ENCODE measurements around the gene TP53I13.

The TP53I13 gene

DNA sequence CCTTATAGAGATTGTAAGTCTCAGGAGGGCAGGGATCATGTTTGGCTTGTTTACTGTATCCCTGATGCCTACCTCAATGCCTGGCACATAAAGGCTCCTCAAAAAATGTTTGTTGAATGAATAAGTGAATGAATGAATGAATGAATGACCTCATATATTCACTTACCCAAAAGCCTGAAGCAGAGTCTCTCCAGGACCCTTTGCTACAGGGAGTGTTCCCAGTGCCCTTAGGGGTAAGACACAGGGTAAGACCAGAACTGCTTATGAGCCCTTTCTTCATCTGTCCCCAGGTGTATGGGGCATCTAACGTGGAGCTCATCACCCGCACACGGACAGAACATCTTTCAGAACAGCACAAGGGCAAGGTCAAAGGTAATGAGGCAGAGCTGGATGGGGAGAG, 41.9 kb downstream of the TP53I13 start:
- no CpG with 5 or more reads among the region's 3 CpGs for WGBS, 2 donors (ENCODE audit: extremely low coverage in 2 of 2, insufficient read length in 2 of 2, insufficient replicate concordance in 1 of 2)
- no peak overlapping the region for H2BK120ac ChIP-seq (ENCODE audit: low read depth, low read length)
- no peak overlapping the region for H2AK5ac ChIP-seq (ENCODE audit: low read depth, low read length)
- peaks cover 6 to 51% of the 10 kb centered on the region in 2 donors for H3K36me3 ChIP-seq (replicated peaks in 1 of 2; ENCODE audit: control insufficient read depth in 2 of 2, insufficient read depth in 2 of 2, low read length in 2 of 2)
- H3K27me3 ChIP-seq (ENCODE audit: control insufficient read depth in 3 of 3, insufficient read depth in 3 of 3, low read depth in 1 of 3, low read length in 3 of 3), result peaks cover 0 to 1% (median 0%) of the 10 kb centered on the region in 3 experiments
- no peak overlapping the region for H2BK15ac ChIP-seq (ENCODE audit: low read length)
- H2AFZ ChIP-seq (ENCODE audit: low read length), result no peak overlapping the region
- no peak overlapping the region for H3K23ac ChIP-seq (ENCODE audit: low read depth, low read length, poor library complexity)
- H3K4me2 ChIP-seq (ENCODE audit: insufficient read depth, low read length, poor library complexity, severe bottlenecking), result no peak overlapping the region
- H3K4ac ChIP-seq (ENCODE audit: low read length), result no peak overlapping the region
- peaks cover 3 to 4% of the 10 kb centered on the region in 2 donors for H3K9me3 ChIP-seq (replicated peaks in 1 of 2; ENCODE audit: control insufficient read depth in 2 of 2, insufficient read depth in 1 of 2, low read depth in 1 of 2, low read length in 2 of 2)
- H3K18ac ChIP-seq (ENCODE audit: low read length), result no peak overlapping the region
- no peak overlapping the region for H3K14ac ChIP-seq (ENCODE audit: low read length)
- H4K91ac ChIP-seq (ENCODE audit: low read depth, low read length, poor library complexity), result no peak overlapping the region
- no peak for DNase-seq (ENCODE audit: low spot score)
- peaks cover 4% of the 10 kb centered on the region for H3K79me1 ChIP-seq (ENCODE audit: low read depth, low read length)
- H3K4me1 ChIP-seq (ENCODE audit: control insufficient read depth in 2 of 2, insufficient read depth in 1 of 2, low read depth in 1 of 2, low read length in 2 of 2), result peaks cover 0 to 17% of the 10 kb centered on the region in 2 donors
- no peak overlapping the region for H3K4me3 ChIP-seq (ENCODE audit: low read length in 2 of 2)
- H2BK12ac ChIP-seq (ENCODE audit: low read length), result no peak overlapping the region
- no peak overlapping the region for H3K27ac ChIP-seq (replicated peaks; ENCODE audit: low read length)
- no peak overlapping the region for H2BK5ac ChIP-seq (ENCODE audit: low read length)
- no peak overlapping the region for H4K8ac ChIP-seq (ENCODE audit: low read depth, low read length)
- no peak overlapping the region for H3K9ac ChIP-seq (ENCODE audit: low read depth, low read length, poor library complexity)

DNA sequence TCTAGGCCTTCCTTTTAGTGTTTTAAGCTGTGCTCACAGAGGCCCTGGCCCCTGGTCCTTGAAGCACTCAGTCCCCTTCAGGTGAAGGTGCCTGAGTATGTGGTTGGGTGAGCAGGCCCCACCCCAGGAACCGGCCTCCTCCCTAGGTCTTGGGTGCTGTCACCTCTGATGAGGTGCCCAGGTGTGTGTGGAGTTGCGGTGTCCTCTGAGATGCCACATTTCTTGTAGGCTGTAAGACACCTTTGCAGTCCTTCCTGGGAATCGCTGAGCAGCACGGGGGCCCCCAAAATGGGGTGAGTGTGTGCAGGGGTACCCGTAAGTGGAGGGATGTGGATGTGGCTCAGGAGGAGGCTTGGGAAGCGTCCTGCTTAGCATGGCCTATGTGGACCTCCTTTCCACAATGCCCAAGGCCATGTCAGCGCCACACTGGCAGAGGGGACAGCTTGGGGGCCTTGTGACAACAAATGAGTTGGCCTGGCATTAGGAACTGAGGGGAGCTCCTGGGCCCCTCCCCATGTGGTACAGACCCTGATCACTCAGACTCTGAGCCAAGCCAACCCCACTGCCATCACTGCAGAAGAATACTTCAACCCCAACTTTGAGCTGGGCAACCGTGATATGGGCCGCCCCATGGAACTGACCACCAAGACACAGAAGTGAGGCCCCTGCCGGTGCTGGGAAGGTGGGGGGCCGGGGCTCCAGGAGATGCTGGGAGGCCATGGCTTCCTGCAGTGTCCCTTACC, 43.0 kb downstream of the TP53I13 start:
- H3K18ac ChIP-seq (ENCODE audit: low read length), result no peak overlapping the region
- no peak overlapping the region for H2BK120ac ChIP-seq (ENCODE audit: low read depth, low read length)

DNA sequence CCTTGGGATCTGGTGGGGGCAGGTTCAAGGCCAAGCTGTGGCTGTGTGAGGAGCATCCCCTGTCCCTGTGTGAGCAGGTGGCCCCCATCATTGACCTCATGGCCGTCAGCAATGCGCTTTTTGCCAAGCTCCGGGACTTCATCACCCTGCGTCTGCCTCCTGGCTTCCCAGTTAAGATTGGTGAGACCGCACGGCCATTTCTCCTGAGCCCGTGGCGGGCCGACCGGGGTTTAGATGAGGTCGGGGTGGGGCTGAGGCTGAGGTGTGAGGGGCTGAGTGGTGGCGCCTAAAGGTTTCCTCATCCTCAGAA, 43.5 kb downstream of the TP53I13 start:
- no peak overlapping the region for H3K4me3 ChIP-seq (ENCODE audit: low read length in 2 of 2)
- H2AK5ac ChIP-seq (ENCODE audit: low read depth, low read length), result peak overlapping the region; percentile 34
- H3K23ac ChIP-seq (ENCODE audit: low read depth, low read length, poor library complexity), result peak overlapping the region; percentile 76
- H3K27ac ChIP-seq (replicated peaks; ENCODE audit: low read length), result no peak overlapping the region
- no peak overlapping the region for H2BK120ac ChIP-seq (ENCODE audit: low read depth, low read length)
- no peak overlapping the region for H3K9ac ChIP-seq (ENCODE audit: low read depth, low read length, poor library complexity)
- H2BK5ac ChIP-seq (ENCODE audit: low read length), result no peak overlapping the region
- no peak overlapping the region for H3K4ac ChIP-seq (ENCODE audit: low read length)
- no peak overlapping the region for H4K91ac ChIP-seq (ENCODE audit: low read depth, low read length, poor library complexity)
- no peak overlapping the region for H4K8ac ChIP-seq (ENCODE audit: low read depth, low read length)
- peaks cover 6 to 51% of the 10 kb centered on the region in 2 donors for H3K36me3 ChIP-seq (replicated peaks in 1 of 2; ENCODE audit: control insufficient read depth in 2 of 2, insufficient read depth in 2 of 2, low read length in 2 of 2)
- no peak for DNase-seq (ENCODE audit: low spot score)
- no peak overlapping the region for H3K4me2 ChIP-seq (ENCODE audit: insufficient read depth, low read length, poor library complexity, severe bottlenecking)
- peaks cover 0 to 23% of the 10 kb centered on the region in 2 donors for H3K4me1 ChIP-seq (ENCODE audit: control insufficient read depth in 2 of 2, insufficient read depth in 1 of 2, low read depth in 1 of 2, low read length in 2 of 2)
- WGBS, 2 donors (ENCODE audit: extremely low coverage in 2 of 2, insufficient read length in 2 of 2, insufficient replicate concordance in 1 of 2), result no CpG with 5 or more reads among the region's 12 CpGs
- no peak overlapping the region for H2AFZ ChIP-seq (ENCODE audit: low read length)
- H2BK12ac ChIP-seq (ENCODE audit: low read length), result no peak overlapping the region
- H3K18ac ChIP-seq (ENCODE audit: low read length), result no peak overlapping the region
- H3K9me3 ChIP-seq (replicated peaks in 1 of 2; ENCODE audit: control insufficient read depth in 2 of 2, insufficient read depth in 1 of 2, low read depth in 1 of 2, low read length in 2 of 2), result peaks cover 3 to 10% of the 10 kb centered on the region in 2 donors
- no peak overlapping the region for H3K14ac ChIP-seq (ENCODE audit: low read length)
- H2BK15ac ChIP-seq (ENCODE audit: low read length), result no peak overlapping the region
- H3K79me1 ChIP-seq (ENCODE audit: low read depth, low read length), result peaks cover 4% of the 10 kb centered on the region
- peaks cover under 1 to 16% (median 9%) of the 10 kb centered on the region in 3 experiments for H3K27me3 ChIP-seq (ENCODE audit: control insufficient read depth in 3 of 3, insufficient read depth in 3 of 3, low read depth in 1 of 3, low read length in 3 of 3)

More for the DNA sequence above, 43.0 kb downstream of the TP53I13 start:
- no peak overlapping the region for H3K14ac ChIP-seq (ENCODE audit: low read length)
- H2AK5ac ChIP-seq (ENCODE audit: low read depth, low read length), result peak overlapping the region; percentile 18
- WGBS, 2 donors (ENCODE audit: extremely low coverage in 2 of 2, insufficient read length in 2 of 2, insufficient replicate concordance in 1 of 2), result no CpG with 5 or more reads among the region's 11 CpGs
- H3K27me3 ChIP-seq (ENCODE audit: control insufficient read depth in 3 of 3, insufficient read depth in 3 of 3, low read depth in 1 of 3, low read length in 3 of 3), result peaks cover 0 to 11% (median 5%) of the 10 kb centered on the region in 3 experiments
- H3K4me2 ChIP-seq (ENCODE audit: insufficient read depth, low read length, poor library complexity, severe bottlenecking), result no peak overlapping the region
- H2BK15ac ChIP-seq (ENCODE audit: low read length), result no peak overlapping the region
- no peak overlapping the region for H2BK5ac ChIP-seq (ENCODE audit: low read length)
- no peak overlapping the region for H3K27ac ChIP-seq (replicated peaks; ENCODE audit: low read length)
- H3K4me1 ChIP-seq (ENCODE audit: control insufficient read depth in 2 of 2, insufficient read depth in 1 of 2, low read depth in 1 of 2, low read length in 2 of 2), result peaks cover 0 to 20% of the 10 kb centered on the region in 2 donors
- no peak overlapping the region for H2AFZ ChIP-seq (ENCODE audit: low read length)
- no peak overlapping the region for H4K8ac ChIP-seq (ENCODE audit: low read depth, low read length)
- H3K4ac ChIP-seq (ENCODE audit: low read length), result no peak overlapping the region
- H4K91ac ChIP-seq (ENCODE audit: low read depth, low read length, poor library complexity), result no peak overlapping the region
- H3K23ac ChIP-seq (ENCODE audit: low read depth, low read length, poor library complexity), result peak overlapping the region; percentile 76
- H3K4me3 ChIP-seq (ENCODE audit: low read length in 2 of 2), result no peak overlapping the region
- peak overlapping the region; percentile 1 for H3K9ac ChIP-seq (ENCODE audit: low read depth, low read length, poor library complexity)
- DNase-seq (ENCODE audit: low spot score), result no peak
- no peak overlapping the region for H2BK12ac ChIP-seq (ENCODE audit: low read length)
- peaks cover 4% of the 10 kb centered on the region for H3K79me1 ChIP-seq (ENCODE audit: low read depth, low read length)
- peaks cover 6 to 51% of the 10 kb centered on the region in 2 donors for H3K36me3 ChIP-seq (replicated peaks in 1 of 2; ENCODE audit: control insufficient read depth in 2 of 2, insufficient read depth in 2 of 2, low read length in 2 of 2)
- peaks cover 3 to 10% of the 10 kb centered on the region in 2 donors for H3K9me3 ChIP-seq (replicated peaks in 1 of 2; ENCODE audit: control insufficient read depth in 2 of 2, insufficient read depth in 1 of 2, low read depth in 1 of 2, low read length in 2 of 2)

DNA sequence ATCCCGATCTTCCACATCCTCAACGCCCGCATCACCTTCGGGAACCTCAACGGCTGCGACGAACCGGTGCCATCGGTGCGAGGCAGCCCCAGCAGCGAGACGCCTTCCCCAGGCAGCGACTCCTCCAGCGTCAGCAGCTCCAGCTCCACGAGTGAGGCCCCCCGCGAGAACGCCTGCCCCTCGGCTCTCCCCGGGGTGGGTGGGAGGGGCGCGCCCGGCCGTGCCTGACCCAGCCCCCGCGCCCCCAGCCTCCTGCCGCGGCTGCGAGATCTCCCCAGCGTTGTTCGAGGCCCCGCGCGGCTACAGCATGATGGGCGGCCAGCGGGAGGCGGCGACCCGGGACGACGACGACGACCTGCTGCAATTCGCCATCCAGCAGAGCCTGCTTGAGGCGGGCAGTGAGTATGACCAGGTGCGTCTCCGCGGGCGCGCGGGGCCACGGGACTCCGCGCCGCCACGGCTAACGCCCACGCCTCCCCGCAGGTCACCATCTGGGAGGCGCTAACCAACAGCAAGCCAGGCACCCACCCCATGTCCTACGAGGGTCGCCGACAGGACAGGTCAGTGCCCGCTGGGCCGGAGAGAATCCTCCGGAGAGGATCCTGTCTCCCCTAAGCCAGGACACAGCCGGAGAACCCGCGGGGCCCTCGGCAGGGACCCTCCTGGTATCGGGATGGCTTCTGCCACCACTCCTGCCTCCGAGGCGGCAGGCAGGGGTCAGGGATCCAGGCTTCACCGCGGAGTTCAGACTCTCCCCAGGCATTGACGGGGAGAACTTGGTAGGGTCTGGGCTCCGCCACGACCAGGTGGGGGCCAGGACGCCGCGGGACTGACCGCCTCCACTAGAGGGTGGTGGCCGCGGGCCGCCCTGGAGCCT, 44.1 kb downstream of the TP53I13 start:
- no peak overlapping the region for H3K27ac ChIP-seq (replicated peaks; ENCODE audit: low read length)

More for the DNA sequence above, 44.1 kb downstream of the TP53I13 start:
- no peak for DNase-seq (ENCODE audit: low spot score)
- H2BK15ac ChIP-seq (ENCODE audit: low read length), result no peak overlapping the region
- peaks cover 0 to 28% of the 10 kb centered on the region in 2 donors for H3K4me1 ChIP-seq (ENCODE audit: control insufficient read depth in 2 of 2, insufficient read depth in 1 of 2, low read depth in 1 of 2, low read length in 2 of 2)
- no peak overlapping the region for H3K4me2 ChIP-seq (ENCODE audit: insufficient read depth, low read length, poor library complexity, severe bottlenecking)
- peaks cover 3 to 10% of the 10 kb centered on the region in 2 donors for H3K9me3 ChIP-seq (replicated peaks in 1 of 2; ENCODE audit: control insufficient read depth in 2 of 2, insufficient read depth in 1 of 2, low read depth in 1 of 2, low read length in 2 of 2)
- H2BK12ac ChIP-seq (ENCODE audit: low read length), result no peak overlapping the region
- H3K36me3 ChIP-seq (replicated peaks in 1 of 2; ENCODE audit: control insufficient read depth in 2 of 2, insufficient read depth in 2 of 2, low read length in 2 of 2), result peaks cover 6 to 51% of the 10 kb centered on the region in 2 donors
- no peak overlapping the region for H4K91ac ChIP-seq (ENCODE audit: low read depth, low read length, poor library complexity)
- H4K8ac ChIP-seq (ENCODE audit: low read depth, low read length), result no peak overlapping the region
- no peak overlapping the region for H2AFZ ChIP-seq (ENCODE audit: low read length)
- H3K79me1 ChIP-seq (ENCODE audit: low read depth, low read length), result peaks cover 4% of the 10 kb centered on the region
- H3K27me3 ChIP-seq (ENCODE audit: control insufficient read depth in 3 of 3, insufficient read depth in 3 of 3, low read depth in 1 of 3, low read length in 3 of 3), result peaks cover 6 to 21% (median 13%) of the 10 kb centered on the region in 3 experiments
- WGBS, 2 donors (ENCODE audit: extremely low coverage in 2 of 2, insufficient read length in 2 of 2, insufficient replicate concordance in 1 of 2), result no CpG with 5 or more reads among the region's 85 CpGs
- no peak overlapping the region for H2BK120ac ChIP-seq (ENCODE audit: low read depth, low read length)
- H3K14ac ChIP-seq (ENCODE audit: low read length), result no peak overlapping the region
- no peak overlapping the region for H3K9ac ChIP-seq (ENCODE audit: low read depth, low read length, poor library complexity)
- peak overlapping the region; percentile 74 for H3K23ac ChIP-seq (ENCODE audit: low read depth, low read length, poor library complexity)
- peak overlapping the region; percentile 92 for H2AK5ac ChIP-seq (ENCODE audit: low read depth, low read length)
- H3K4me3 ChIP-seq (ENCODE audit: low read length in 2 of 2), result no peak overlapping the region
- H3K4ac ChIP-seq (ENCODE audit: low read length), result no peak overlapping the region
- peak overlapping the region; percentile 92 for H3K18ac ChIP-seq (ENCODE audit: low read length)
- no peak overlapping the region for H2BK5ac ChIP-seq (ENCODE audit: low read length)
